ENCODE results near the gene GAREM1.

Gene GAREM1

DNA sequence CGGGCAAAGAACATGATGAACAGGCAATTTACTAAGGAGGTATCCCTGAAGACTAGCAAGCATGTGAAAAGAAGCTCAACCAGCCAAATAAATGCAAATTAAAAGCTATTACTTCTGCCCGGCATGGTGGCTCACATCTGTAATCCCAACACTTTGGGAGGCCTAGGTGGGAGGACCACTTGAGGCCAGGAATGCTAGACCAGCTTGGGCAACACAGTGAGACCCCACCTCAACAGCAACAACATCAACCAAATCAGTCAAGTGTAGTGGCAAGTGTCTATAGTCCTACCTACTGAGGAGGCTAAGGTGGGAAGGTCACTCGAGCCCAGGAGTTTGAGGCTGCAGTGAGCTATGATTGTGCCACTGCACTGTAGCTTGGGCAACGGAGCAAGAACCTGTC, 141.7 kb downstream of the GAREM1 start:
- DNase-seq (ENCODE audit: low spot score): no peak
- FAIRE-seq: no peak

DNA sequence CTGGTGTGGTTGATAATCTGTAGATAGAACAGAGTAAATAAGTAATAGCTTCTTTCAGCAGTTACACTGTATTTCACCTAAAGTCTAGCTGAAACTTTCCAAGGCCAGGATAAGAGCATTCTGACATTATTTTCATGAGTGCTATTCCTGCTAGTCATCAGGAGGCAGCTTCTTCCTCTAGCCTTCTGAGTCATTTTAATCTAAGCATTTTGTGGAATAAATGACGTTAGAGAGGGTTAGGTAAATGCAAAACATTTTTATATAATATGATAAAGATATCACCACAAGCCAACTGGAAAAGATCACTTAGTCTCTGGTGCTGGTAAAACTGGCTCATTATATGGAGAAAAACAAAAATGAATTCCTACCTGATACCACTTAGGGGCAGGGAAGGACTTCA, 142.3 kb downstream of the GAREM1 start:
- no peak for FAIRE-seq
- no peak for DNase-seq (ENCODE audit: low spot score)

DNA sequence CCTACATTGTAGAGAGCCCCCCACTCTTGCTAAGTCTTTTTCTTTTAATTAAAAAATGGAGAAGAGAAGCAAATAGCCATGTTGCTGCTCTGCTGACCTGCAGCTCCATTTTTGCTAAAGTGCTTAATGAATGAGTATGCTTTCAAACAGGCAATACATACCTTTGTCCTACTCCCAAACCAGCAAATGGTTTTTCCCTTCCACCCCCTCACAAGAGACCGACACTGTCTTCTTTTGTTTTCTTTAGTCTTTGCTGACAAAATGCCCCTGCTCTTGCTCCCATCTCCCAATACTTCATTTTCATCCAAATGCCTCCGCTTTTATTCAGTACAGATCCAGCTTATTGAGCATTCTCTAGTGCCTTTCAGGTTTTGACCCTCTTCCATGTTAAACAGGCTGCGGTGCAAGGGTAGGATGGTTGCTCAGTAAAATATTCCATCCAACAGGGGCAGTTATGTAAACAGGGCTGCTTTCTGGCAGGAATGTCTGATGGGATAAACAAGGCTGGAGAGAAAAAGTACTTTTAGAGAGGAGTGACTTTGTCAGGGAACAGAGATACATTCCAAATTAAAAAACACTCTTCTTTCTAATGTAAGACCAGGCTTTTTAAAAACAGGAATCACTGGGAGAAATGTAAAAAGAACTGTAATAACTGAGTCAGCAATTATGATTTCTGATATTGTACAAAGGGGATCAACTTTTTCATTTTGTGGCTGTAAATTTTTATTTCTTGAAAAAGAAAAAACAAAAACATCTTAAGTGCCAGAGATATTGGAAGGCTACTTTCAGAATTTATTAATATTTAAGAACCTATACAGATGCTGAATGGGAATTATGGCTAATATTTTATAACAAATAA, 144.0 kb downstream of the GAREM1 start:
- FAIRE-seq: no peak
- DNase-seq (ENCODE audit: low spot score): no peak

DNA sequence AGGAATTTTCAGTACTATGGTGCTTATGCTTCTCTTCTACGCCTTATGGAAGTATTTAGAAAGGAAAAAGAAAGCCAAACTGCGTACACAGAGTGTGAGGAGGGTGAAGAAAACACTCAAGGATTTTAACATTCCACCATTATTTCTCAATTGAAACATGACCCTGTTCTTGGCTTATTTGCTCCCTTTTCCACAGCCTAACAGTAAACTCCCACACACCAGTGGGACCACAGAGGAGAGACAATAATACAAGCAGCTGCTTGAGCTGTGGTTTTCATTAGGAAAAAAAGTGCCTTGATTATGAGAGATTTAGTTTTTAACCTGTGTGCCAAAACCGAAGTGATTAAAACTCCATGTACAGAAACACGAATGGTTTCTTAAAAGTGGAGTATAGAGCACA, 146.5 kb downstream of the GAREM1 start:
- DNase-seq (ENCODE audit: low spot score): no peak
- no peak for FAIRE-seq

DNA sequence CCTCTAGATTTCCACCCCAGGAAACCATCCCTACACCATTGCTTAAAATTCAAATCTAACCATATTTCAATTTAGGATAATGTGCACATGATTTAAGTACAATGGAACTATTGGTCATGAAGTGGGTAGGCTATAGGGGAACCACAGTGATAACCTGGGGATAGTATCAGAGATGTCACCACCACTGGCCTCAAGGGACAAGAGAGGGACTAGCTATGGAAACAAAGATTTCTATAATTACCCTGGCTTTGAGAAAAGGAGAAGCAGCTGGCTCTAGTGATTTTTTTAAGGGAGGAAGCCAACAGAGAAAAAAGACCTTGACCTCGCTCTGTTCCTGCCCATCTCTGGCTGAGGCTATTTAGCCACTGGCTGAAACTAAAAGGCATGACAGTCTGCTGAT, 148.9 kb downstream of the GAREM1 start:
- no peak for DNase-seq (ENCODE audit: low spot score)
- no peak for FAIRE-seq

DNA sequence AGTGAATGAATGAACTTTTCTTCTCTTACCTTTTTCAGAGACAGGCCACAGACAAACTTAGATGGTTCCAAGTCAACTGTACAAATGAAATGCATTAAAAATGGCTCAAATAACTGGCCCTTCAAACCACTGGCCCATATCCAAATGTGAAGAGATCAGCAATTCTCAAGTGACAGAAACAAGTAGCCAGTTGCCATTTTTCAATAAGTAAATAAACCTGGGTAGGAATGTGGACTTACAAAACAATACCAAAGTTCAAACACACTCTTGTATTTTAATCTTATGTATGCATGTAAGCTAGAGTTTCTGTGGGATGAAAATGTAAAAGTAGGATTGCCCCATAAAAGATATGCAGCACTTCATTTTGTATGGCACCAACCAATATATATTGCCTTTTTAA, 151.6 kb downstream of the GAREM1 start:
- no peak for DNase-seq (ENCODE audit: low spot score)
- FAIRE-seq: no peak

DNA sequence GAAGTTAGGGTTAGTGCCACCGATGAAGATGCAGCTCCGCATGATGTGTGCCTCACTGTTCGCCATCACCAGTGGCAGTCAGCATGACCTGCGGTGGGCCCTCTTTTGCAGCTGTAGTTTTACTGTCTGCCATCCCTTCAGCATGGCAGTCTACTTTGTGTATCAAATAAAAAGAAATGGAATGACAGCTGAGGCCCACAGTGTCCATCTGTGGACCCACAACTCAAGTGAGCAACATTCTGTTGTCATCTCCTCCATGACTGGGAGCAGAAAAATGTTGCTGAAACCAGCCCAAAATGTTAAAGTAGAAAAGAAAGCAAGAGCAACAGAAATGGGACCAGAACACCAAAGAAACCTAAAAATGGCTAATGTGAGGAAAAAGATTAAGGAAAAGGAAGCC, 152.1 kb downstream of the GAREM1 start:
- FAIRE-seq (no peak), DNase-seq (ENCODE audit: low spot score) (no peak)

DNA sequence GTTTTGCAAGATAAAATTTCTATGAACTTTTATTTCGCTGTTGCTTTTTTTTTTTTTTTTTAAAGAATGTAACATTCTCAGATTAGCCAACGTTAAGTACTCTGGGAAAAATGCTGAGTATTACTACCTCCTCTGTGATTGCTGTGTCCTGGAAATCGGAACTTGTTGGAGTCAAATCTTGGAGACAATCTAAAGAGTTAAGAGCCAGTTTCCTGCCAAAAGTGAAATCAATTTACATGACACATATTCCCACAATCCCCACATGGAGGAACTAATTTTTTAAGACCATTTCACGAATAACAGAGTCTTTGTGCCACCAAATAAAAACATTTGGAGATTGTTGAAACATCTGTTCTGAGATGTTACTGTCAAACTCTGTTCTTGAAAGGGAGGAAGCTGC, 153.0 kb downstream of the GAREM1 start:
- FAIRE-seq (no peak), DNase-seq (ENCODE audit: low spot score) (no peak)

DNA sequence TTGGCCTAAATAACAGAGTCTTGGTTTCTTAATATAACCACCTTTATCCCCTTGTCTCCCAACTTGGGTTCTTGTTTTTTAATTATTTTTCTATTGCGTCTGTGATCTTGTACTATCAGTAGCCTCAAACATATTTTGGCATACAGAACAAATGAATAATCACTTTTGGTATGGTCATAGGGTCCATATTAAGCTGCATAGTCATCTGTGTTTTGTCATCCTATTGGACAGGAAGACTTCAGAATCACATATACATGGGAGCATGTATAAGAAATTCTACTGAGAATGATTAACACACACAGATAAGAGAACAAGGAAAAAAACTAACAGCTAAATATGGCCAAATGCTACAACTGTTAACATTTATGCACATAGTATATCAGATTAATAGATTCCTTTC, 154.8 kb downstream of the GAREM1 start:
- DNase-seq (ENCODE audit: low spot score): no peak
- FAIRE-seq: no peak

DNA sequence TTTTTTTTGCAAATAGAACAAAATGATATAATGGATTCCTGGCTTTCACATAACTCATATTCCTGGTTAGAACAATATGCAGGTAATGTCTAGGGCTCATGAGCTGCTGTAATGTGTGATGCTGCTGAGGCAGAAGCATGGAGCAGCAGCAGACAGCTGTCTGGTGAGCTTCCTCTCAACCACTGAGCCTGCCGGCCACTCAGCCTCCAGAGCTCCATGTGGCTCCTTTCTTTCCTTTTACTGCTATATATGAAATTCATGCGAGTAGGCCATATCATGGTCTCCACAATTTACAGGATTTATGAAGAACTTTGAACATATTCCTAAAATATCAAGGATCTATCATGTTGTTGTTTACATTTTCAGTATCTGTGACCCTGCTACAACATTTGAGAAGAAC, 159.9 kb downstream of the GAREM1 start:
- FAIRE-seq (no peak), DNase-seq (ENCODE audit: low spot score) (no peak)

DNA sequence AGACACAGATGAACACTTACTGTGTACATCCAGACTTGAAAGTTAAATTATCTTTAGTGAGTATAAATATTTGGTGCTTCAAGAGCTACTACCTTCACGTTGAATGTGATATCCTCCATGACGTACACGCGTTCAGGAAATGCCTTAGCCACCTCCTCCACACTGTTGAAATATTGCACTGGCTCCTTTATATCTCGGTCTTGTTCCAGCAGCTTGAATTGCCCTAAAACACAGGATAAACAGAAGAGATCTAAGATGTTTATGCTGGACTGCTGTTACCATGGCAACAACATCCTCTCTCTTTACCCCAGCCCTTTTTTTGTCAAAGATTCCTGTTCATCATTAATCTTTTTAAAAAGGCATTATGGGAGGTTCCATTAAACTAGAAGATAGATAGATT, 160.6 kb downstream of the GAREM1 start:
- FAIRE-seq (no peak), DNase-seq (ENCODE audit: low spot score) (no peak)

DNA sequence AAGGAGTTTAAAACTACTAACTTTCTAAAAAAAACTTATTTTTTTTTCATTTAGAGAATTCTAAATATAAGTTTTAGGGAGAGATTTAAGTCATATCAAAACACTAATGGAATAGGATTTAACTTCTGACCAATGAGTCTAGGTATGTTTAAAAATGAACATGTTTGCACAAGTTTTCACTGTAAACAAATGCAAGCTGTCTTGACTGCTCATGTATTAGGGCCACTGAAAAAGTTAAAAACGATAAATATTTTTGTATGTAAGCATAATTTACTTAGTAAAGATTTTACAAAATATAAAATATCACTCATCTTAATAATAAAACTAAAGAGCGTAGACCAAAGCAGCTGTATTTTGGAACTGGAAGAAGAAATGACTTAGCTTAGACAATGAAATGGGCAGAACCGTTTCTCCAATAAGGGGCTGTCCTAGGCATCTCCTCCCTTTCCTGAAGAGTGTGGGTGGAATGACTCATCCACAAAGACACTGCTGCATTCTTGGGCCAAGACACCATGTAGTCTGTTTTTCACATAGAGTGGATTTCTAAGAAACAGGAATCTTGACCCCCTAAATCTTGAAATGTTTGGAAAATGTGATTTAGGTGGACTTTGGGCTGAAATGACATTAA, 162.1 kb downstream of the GAREM1 start:
- FAIRE-seq (no peak), DNase-seq (ENCODE audit: low spot score) (peak; percentile 67)

DNA sequence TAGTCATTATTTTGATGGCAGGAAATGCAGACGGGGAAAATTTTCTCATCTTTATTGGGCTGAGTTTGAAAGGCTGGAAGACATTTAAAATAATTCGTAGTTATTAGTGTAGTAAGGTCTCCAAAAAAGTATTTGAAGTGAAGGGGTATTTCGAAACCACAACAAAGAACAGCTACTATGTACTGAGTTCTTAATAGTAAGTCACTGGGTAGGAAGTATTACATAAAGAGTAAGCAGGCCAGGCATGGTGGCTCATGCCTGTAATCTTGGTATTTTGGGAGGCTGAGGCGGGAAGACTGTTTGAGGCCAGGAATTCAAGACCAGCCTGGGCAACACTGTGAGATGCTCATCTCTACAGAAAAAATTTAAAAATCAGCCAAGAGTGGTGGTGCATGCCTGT, 167.3 kb downstream of the GAREM1 start:
- FAIRE-seq (no peak), DNase-seq (ENCODE audit: low spot score) (no peak)

DNA sequence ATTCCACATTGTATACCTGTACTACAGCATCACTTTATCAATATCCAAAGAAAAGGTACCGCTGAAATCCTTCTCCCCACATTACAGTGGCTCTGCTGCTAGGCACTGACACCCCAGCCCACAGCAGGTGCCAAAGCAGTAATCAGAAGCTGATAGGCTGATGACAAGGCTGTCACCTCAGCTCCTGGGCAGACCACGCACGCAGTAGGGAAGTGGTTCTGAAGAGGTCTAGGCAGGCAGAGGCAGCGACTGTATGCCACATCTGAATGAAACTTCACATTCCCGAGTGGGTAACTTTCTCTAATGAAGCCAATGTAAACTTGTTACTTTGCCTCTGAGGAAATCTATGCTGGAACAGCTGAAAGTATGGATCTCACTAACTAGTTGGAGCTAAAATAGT, 167.9 kb downstream of the GAREM1 start:
- no peak for FAIRE-seq
- no peak for DNase-seq (ENCODE audit: low spot score)

DNA sequence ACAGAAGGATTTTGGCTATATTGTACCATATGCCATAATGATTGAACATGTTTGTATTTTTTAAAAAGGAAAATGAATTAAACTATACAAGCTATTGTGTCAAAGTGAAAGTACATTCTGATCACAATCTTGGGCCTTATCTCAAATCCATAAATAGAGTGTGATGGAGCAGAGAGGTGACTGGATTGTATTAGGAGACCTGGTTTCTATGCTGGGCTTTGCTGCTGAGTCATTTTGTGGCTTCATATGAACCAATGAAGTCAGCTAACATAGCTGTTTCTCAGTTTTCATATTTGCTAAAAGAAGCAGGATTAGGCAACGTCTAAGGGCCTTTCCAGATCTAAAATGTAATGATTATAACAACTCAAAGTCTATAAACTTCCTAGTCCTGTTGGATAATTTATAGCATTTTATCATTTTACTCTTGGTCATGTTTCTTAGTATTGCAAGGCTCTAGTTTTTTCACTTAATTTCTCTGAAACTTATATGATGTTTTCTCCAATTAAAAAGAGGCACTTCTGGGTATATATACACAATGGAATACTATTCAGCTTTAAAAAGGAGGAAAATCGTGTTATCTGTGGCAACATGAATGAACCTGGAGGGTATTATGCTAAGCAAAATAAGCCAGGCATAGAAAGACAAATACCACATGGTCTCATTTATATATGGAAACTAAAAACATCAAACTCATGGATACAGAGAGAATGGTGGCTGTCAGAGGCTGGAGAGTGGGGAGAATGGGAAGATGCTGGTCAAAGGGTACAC, 168.5 kb downstream of the GAREM1 start:
- FAIRE-seq: no peak

DNA sequence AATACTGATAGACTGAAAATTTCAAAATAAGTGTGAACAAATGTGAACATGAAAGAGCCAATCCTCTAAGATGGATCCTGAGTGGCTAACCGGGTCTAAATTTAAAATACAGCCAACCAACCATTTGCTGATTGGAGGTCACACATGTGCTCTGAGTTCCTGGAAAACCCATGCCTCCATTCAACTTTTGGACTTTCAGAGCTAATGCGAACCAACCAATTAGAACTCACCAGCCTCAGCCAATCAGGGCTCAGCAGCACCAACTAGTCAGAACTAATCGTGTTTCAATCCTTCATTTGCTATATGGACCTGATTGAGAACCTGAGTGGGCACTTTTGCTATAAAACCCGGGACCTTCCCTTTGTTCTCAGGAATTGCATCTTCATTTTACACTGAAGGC, 169.3 kb downstream of the GAREM1 start:
- FAIRE-seq: no peak
- DNase-seq (ENCODE audit: low spot score): no peak

More for the DNA sequence above, 168.5 kb downstream of the GAREM1 start:
- DNase-seq (ENCODE audit: low spot score): peak; percentile 29

DNA sequence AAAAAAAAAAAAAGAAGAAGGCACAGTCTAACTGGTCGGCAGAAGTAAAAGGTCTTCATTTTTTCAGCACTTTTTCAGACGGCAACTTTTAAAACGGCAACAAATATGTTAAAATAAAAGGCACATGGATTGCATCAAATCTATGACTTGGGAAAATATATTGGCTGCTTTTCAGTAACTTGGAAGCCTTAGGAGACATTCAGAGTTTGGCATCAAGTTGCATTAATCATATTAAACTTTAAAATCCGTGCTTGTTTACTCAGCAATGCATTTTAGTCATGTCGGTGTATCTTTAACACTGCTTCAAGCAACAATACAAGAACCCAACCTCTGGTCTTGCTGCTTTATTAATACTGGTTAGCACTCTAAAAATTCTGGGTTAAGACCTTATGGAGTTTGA, 169.8 kb downstream of the GAREM1 start:
- no peak for DNase-seq (ENCODE audit: low spot score)
- no peak for FAIRE-seq

DNA sequence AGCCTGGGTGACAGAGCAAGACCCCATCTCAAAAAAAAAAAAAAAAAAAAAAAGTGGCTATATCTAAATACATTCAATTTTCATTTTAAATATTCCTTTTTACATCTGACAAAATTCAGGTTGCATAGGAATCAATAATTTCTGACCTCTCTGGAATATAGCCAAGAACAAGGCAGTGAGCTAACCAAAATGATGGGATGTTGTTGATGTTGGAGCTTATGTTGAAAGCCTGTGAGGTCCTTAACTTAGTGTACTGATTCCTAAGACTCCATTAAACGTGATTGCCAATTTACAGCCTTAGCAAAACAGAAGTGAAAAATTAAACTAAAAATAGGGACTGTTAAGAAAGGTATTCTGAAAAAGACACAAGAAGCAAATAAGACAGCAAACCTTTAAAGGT, 171.2 kb downstream of the GAREM1 start:
- no peak for FAIRE-seq

DNA sequence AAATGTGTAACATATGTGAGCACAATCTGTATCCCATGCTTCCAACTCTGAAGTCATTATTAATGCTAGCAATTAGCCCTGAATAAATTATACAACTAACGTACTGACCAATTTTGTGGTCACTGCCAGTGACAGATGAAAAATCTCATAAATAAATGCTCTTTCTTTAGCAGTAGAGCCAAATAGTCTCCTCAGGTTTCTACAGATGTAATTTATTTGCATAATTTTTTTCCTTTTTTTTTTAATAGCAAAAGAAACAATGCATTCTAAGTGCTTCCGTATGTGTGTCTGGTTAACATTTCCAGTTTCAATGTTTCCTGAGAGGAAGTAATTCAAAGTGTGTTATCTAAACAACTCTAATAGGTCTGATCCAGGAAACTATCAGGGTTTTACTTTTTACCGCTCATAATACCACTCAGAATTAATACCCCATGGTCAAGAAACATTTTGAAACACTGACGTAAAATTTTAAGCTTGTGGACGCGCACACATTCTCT, 172.5 kb downstream of the GAREM1 start:
- DNase-seq (ENCODE audit: low spot score) (no peak), FAIRE-seq (no peak)

More for the DNA sequence above, 171.2 kb downstream of the GAREM1 start:
- DNase-seq (ENCODE audit: low spot score): no peak

DNA sequence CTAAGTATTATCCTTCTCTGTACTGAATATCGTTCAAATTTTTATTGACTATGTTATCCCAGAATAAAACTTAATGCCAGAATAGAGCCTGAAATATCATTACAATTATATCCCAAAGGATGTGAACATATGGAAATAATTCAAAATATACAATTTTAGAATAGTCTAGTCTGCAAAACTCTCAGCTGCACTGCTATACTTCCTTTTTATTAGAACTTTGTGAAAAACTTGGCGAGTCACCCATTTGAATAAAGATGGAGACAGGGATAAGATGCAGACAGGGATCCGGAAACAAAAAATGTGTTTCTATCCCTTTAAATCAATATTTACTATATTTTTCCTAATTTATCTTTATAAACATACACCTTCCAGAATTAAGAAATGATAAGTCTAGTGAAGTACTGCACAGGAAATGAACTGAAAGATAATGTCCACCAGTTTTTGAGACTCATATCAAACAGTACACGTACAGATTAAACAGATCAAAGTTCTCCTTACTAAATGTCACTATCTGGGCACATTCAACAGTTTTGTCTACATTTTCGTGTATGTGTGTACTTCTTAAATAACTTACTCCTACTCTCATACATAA, 173.0 kb downstream of the GAREM1 start:
- DNase-seq (ENCODE audit: low spot score) (no peak), FAIRE-seq (no peak)

DNA sequence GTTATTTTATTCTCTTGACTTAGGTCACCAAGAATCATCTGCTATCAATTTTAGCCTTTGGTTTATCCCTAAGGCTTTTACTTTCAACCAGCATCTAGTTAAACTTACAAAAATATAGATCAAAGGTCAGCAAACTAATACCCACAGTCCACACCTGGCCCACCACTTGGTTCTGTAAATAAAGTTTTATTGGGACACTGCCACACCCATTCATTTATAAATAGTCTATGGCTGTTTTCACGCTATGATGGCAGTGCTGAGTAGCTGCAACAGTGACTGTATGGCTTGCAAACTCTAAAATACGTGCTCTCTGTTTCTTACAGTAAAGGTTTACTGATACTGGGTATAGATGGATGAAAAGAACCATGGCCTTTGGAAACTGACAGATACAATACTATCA, 173.8 kb downstream of the GAREM1 start:
- FAIRE-seq: no peak
- no peak for DNase-seq (ENCODE audit: low spot score)

DNA sequence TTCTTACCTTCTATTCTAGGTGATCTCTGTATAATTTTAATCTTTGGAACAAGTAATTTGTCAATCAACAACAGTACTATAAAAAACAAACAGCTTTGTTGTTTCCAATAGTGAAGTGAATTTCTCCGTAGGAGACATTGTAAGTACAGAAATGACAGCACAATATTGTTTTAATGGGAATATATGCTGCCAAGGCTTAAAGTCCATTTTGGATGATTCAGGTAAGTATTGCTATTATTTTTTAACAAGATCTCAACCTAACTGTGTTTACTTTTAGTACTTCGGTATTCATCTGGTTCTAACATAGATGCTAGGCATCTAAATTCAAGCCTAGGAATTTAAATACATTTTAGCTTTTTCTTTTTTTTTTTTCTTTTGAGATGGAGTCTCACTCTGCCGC, 175.1 kb downstream of the GAREM1 start:
- DNase-seq (ENCODE audit: low spot score): no peak
- FAIRE-seq: no peak
